ENCODE data around the gene LRRC75A. TPM values are rescaled to one million over a fixed set of nuclear protein-coding genes. Genes with fewer than 3 reads are reported as not detected.

The LRRC75A gene
- total and polyA plus RNA-seq, 2 of the 13 experiments (the other 11 are each of a cell fraction or from before 2014, with no cell fraction given) = 0.03 TPM; not detected in 1

- no peaks in the 10 kb centered on the region for H4K20me1 ChIP-seq (ENCODE audit: insufficient read depth, low read length)
- ChIA-PET CTCF (ENCODE audit: low intra/inter-chr PET ratio, low total read pairs) (no interaction called here), POLR2A (no interaction called here)
- intact Hi-C loops (cut with micrococcal nuclease; ENCODE audit: unreplicated experiment) (no loop called here), in situ Hi-C loops (cut with HindIII; ENCODE audit: extremely low pct_ligation_motif_present, low pct_unique_long_range_greater_than_20kb) (no loop called here)
- no peak for ATAC-seq
- H3K9me3 ChIP-seq (ENCODE audit: low read length) = no peaks in the 10 kb centered on the region
- TF ChIP-seq ZNF7 (CRISPR knock-in tag; IDR thresholded peaks at IDR 0.05) (no peak), SMC3 (IDR thresholded peaks at IDR 0.05; ENCODE audit: low read length) (no peak), THAP11 (CRISPR knock-in tag; IDR thresholded peaks at IDR 0.05) (no peak), ZC3H4 (CRISPR knock-in tag; IDR thresholded peaks at IDR 0.05; ENCODE audit: borderline replicate concordance) (no peak), CBFB (CRISPR knock-in tag; IDR thresholded peaks at IDR 0.05) (no peak), POLR2AphosphoS5 (IDR thresholded peaks at IDR 0.05; ENCODE audit: low read depth, low read length) (no peak)
- TF ChIP-seq, protein P1, sequence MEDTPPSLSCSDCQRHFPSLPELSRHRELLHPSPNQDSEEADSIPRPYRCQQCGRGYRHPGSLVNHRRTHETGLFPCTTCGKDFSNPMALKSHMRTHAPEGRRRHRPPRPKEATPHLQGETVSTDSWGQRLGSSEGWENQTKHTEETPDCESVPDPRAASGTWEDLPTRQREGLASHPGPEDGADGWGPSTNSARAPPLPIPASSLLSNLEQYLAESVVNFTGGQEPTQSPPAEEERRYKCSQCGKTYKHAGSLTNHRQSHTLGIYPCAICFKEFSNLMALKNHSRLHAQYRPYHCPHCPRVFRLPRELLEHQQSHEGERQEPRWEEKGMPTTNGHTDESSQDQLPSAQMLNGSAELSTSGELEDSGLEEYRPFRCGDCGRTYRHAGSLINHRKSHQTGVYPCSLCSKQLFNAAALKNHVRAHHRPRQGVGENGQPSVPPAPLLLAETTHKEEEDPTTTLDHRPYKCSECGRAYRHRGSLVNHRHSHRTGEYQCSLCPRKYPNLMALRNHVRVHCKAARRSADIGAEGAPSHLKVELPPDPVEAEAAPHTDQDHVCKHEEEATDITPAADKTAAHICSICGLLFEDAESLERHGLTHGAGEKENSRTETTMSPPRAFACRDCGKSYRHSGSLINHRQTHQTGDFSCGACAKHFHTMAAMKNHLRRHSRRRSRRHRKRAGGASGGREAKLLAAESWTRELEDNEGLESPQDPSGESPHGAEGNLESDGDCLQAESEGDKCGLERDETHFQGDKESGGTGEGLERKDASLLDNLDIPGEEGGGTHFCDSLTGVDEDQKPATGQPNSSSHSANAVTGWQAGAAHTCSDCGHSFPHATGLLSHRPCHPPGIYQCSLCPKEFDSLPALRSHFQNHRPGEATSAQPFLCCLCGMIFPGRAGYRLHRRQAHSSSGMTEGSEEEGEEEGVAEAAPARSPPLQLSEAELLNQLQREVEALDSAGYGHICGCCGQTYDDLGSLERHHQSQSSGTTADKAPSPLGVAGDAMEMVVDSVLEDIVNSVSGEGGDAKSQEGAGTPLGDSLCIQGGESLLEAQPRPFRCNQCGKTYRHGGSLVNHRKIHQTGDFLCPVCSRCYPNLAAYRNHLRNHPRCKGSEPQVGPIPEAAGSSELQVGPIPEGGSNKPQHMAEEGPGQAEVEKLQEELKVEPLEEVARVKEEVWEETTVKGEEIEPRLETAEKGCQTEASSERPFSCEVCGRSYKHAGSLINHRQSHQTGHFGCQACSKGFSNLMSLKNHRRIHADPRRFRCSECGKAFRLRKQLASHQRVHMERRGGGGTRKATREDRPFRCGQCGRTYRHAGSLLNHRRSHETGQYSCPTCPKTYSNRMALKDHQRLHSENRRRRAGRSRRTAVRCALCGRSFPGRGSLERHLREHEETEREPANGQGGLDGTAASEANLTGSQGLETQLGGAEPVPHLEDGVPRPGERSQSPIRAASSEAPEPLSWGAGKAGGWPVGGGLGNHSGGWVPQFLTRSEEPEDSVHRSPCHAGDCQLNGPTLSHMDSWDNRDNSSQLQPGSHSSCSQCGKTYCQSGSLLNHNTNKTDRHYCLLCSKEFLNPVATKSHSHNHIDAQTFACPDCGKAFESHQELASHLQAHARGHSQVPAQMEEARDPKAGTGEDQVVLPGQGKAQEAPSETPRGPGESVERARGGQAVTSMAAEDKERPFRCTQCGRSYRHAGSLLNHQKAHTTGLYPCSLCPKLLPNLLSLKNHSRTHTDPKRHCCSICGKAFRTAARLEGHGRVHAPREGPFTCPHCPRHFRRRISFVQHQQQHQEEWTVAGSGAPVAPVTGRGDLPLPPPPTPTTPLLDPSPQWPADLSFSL (CRISPR knock-in tag; IDR thresholded peaks at IDR 0.05) = no peak
- no peak overlapping the region for H3K9ac ChIP-seq (ENCODE audit: insufficient read depth, low read depth, low read length)
- no peaks in the 10 kb centered on the region for H3K36me3 ChIP-seq (replicated peaks in 1 of 2; ENCODE audit: control insufficient read depth in 1 of 2, insufficient read depth in 2 of 2, low read length in 2 of 2)
- H3K4me1 ChIP-seq (ENCODE audit: insufficient read depth, low read length) = peaks cover 22% of the 10 kb centered on the region
- 74% methylated on average over 7 of the region's 7 CpGs for WGBS (ENCODE audit: low lambda C conversion rate)
- DNase-seq (ENCODE audit: low spot score) = no peak
- H3K4me2 ChIP-seq (ENCODE audit: low read depth, low read length) = no peak overlapping the region
- H3K27ac ChIP-seq (ENCODE audit: extremely low read length, insufficient read depth, low read length) = no peak overlapping the region
- H3K79me2 ChIP-seq (ENCODE audit: insufficient read depth, low read length) = no peaks in the 10 kb centered on the region
- BruUV-seq (replicated peaks) = no TSS peak
- no peak overlapping the region for H3K4me3 ChIP-seq (replicated peaks in 1 of 3; ENCODE audit: insufficient read depth in 1 of 3, low read depth in 2 of 3, low read length in 3 of 3)
- FAIRE-seq = no peak
- H3K27me3 ChIP-seq (ENCODE audit: control insufficient read depth in 1 of 2, insufficient read depth in 2 of 2, low read length in 2 of 2) = peaks cover 0 to 30% of the 10 kb centered on the region in 2 experiments; a peak in 3 of 5 replicates
- no peak overlapping the region for H2AFZ ChIP-seq (ENCODE audit: low read length)
Observed at GRCh38 chr17:16517477-16517876, 25.5 kb upstream of the LRRC75A start.
